Dermis microvascular lymphatic vessel endothelial cell (primary cell): Measurements from ENCODE around the gene ABLIM3. TPM values are rescaled to one million over a fixed set of nuclear protein-coding genes. Genes with fewer than 3 reads are reported as not detected.

Experiments used
- DNase-seq, 2 donors: peaks; one replicate each; pipeline versions ENCODE4 v3.0.0 to v3.0.0-alpha.2; 2010; ENCODE audit warnings: low read depth in 2 of 2
- total RNA-seq: library from RNA; depleted of rRNA; stranded (reverse); fragments of >200 nt; gene quantifications from 2 replicates; pipeline ENCODE4 v1.2.1, GENCODE V29; 2014

ABLIM3 gene
- total RNA-seq, 1 donor from 2014 or later = 19.5 TPM

DNA sequence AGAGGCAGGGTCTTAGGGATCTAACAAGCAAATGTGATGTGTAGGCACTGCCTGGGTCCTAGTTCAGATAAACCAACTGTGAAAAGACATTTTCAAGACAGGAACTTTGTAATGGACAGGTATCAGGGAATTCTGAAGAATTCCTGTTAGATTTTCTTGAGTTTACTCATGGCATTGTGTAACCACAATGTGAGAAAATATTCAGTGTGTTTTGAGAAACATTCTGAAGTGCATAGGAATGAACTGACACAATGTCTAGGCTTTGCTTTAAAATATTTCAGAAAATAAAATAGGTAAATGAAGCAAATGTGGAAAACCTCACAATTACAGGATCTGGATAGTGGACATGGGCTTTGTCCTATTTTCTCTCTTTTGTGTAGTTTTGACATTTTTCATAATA is 115.2 kb downstream of the ABLIM3 start:
- DNase-seq = no peak

DNA sequence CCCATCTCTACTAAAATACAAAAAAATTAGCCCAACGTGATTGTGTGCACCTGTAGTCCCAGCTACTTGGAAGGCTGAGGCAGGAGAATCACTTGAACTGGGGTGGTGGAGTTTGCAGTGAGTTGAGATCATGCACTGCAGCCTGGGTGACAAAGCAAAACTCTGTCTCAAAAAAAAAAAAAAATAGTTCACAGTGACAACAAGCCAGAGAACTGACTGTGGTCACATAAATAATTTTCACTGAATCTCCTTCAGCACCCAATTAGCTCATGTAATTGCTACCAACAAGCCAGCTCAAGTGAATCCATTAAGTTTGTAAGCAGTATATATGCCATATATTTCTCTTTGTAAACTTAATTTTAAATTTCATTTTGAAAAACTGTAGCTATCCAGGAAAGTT is 115.8 kb downstream of the ABLIM3 start:
- no peak for DNase-seq

DNA sequence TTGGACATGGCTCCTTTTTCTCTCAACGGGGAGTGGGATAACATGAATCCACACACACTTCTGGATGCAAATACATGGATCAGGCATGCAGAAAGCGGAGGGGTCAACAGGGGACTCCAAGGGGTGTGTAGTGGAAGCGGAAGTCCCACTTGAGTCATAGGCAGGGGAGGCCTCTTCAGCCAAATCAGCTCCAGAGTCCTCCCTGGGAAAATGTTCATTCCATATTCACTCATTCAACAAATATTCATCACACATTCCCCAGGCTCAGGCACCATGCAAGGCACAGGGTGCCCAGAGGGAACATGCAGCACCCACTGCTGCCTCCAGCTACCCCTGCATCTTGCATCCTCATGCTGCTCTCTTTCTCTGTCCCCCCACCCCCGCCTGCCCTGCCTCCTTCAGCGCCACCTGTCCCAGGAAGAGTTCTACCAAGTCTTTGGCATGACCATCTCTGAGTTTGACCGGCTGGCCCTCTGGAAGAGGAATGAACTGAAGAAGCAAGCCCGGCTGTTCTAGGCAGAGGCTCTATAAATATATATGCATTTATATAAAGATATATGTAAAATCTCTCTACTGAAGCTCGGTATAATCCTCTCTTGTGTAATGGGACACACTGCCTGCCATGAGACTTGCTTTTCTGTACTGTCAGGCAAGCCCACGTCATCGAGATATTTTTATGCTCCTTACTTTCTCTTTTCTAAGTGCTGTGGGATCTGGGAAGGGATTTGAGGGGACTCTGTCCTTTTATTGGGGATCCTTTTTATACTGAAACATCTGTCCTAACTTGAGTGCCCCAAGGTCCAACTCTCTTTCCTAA is 116.8 kb downstream of the ABLIM3 start:
- no peak for DNase-seq

DNA sequence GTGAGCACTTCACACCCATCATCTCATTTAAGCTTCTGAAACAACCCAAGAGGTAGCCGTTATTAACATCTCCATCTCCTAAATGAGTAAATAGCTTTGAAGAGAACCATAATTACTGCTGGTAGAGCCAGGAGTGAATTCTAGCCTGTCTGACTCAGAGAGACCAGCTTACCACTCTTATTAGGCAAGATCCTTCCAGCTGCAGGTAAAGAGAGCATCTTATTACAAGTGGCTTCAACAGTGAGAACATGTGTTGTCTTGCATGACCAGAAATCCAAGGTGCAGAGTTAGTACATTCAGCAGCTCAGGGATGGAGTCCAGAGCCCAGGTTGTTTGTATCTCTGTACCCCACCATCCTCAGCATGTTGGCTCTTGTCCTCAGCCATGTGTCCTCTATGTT is 119.5 kb downstream of the ABLIM3 start:
- DNase-seq = no peak

DNA sequence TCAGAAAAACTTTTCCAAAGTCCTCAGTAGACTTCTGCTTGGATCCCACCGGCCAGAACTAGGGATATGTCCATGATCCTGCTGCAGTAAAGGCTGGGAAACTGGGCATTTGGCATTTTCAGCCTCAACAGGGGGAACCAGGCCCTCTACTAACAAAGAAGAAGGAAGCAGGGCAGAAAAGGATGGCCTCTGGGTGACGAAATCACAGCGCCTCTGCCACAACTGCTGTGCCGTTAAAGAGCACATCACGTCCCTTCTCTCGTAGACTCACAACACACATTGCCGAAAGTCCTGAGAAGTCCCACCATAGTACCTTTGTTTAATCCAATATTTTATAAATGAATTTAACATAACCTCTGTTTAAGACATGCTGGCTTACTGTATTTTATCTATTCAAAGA is 120.0 kb downstream of the ABLIM3 start:
- DNase-seq = no peak

DNA sequence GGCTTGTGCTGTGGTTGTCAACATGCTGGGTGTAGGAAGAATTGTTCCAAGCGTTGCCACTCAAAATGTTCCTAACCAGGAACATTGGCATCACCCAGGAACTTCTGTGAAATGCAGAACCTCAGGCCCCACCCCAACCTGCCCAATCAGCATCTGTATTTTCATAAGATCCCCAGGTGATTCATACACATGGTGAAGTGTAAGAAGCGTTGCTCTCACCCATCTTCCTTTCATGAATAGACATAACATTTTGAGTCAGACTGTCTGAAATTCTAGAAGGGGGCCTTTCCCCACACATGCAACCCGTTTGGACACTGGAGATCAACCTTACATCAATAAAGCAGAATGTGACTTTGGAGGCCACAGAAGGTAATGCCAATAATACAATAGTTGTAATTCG is 121.0 kb downstream of the ABLIM3 start:
- no peak for DNase-seq

DNA sequence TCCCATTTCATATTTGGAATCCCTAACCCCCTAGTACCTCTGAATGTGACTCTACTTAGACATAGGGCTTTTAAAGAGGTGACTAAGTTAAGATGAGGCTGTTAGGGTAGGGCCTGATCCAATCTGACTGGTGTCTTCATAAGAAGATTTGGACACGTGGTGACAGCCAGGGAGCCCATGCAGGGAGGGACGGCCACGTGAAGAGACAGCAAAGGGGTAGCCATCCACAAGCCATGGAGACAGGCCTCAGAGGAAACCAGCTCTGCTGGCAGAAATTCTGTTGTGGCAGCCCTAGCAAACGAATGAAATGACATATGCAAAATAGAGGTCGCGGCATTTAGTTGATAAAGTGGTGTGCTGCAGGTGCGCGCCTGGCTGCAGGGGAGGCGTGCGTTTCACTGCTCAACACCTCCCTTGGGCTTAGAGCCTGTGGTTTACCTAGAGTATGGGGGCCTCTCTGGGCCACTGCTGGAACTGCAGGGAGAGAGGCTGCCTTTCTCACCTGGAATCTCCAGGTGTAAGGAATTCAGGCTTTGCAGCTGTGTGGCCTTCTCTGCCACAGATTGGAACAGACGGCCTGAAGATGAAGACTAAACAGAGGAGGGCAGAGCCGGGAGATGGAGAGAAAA is 123.3 kb downstream of the ABLIM3 start:
- DNase-seq = peak in 1 of 2 donors; percentile 26

DNA sequence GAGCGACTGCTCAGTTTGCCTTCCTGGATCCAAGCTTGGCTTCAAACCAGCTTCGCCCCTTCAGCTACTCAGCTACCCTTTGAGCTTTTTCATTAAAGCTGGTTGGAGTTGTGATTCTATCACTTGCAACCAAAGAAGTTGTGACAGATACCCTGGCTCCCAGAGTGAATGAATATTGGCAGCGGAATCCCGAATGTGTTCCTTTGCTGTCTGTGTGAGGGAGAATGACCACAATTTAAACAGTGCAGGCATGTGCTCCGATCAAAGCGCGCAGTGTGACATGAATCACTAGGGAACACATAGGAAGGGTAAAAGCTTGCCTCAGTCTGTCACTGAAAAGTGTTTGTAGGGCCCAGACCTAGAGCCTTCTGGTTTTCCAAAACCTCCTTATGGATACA is 123.8 kb downstream of the ABLIM3 start:
- DNase-seq = no peak

DNA sequence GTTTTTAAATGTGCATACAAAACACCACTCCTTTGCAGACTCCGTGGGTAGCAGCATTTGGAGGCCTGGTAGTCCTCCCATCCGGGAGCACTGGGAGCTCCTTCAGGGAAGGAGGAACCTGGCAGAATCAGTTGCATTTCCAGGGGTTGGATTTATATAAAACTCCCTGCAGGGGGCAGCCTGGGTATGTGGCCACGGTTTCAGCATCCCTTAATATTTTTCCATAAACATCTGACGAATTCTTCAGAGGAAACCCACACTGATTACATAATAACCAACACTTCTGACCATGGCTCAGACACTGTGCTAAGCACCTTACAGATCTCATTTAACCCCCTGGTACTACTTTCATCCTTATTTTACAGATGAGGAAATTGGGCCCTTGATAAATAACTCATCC is 124.3 kb downstream of the ABLIM3 start:
- DNase-seq = peak; percentile 50 to 76

DNA sequence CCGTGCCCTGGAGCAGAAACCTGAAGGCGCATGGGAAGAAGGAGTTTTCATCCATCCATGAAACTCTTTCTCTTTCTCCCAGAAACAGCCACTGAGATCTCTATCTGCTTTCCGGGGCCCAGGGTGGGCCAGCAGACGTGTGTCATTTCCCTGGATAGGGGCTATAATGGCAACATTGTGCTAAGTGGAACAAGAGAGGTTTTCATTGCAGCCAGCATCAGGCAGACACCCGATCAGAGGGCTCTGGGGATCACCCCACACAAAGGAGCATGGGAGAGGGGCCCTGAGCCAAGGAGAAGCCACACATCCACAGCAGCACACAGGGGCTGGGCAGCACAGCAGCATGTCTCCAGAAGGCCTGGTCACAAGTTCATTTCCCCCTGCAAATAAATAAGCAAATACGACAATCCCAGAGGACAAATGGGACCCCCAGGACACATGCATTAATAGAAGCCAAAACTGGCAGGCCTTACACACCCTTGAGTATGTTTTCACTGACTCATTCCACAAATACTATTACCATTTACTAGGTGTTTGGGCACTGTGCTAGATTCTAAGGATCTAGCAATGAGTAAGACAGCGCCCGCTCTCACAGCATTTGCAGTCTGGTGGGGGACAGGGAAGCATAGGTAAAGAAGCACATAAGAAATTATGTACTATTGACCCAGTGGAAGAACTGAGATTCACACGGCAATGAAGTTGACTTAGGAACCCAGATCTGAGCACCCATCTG is 126.1 kb downstream of the ABLIM3 start:
- DNase-seq = no peak

DNA sequence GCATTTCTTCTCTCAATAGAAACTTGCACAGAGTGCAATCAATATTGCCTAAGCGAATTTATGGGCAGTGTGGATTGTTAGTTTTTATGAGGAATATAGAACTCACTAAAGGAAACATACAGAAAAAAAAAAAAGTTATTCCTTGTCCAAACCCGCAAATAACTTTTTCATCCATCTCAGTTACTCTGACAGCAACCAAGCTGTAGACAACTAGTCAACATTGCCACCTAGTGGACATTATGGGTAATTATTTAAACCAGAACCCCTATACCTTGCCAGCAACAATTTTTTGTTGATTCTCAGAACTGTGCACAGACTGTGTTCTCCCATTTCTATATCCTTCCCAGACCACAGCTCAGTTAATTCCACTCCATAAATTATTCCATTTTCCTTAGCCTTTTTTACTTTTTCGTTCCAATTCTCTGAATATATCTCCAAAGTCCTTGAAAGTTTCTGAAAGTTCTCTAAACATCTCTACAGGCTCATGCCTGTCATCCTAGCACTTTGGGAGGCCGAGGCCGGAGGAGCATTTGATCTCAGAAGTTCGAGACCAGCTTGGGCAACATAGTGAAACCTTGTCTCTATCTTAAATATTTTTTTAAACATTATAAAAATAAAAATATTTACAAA is 127.8 kb downstream of the ABLIM3 start:
- peak; percentile 51 to 68 for DNase-seq

DNA sequence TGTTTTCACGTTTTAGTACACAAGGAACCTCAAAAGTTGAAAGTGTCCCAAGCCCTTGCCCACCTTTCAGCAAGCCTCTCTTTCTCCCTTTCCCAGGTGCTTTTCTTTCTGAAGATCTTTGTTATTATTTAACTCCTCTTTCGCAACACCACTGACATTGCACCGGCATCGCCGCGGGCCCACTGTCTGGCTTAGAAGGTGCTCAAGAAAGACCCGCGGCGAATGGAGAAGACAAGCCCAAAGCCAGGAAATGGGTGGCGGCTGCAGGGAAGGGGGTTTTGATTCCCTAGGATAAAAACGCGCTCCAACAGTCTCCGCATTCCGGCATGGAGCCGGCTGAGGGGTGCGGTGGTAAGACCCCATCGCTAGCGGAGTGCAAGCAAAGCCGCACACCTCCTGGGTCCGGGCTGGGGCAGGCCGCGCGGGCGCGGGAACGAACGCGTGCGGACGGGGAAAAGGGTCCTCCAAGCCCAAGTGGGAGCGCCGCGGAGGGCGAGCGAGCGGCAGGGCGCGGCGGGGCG is 130.0 kb downstream of the ABLIM3 start:
- DNase-seq = no peak

DNA sequence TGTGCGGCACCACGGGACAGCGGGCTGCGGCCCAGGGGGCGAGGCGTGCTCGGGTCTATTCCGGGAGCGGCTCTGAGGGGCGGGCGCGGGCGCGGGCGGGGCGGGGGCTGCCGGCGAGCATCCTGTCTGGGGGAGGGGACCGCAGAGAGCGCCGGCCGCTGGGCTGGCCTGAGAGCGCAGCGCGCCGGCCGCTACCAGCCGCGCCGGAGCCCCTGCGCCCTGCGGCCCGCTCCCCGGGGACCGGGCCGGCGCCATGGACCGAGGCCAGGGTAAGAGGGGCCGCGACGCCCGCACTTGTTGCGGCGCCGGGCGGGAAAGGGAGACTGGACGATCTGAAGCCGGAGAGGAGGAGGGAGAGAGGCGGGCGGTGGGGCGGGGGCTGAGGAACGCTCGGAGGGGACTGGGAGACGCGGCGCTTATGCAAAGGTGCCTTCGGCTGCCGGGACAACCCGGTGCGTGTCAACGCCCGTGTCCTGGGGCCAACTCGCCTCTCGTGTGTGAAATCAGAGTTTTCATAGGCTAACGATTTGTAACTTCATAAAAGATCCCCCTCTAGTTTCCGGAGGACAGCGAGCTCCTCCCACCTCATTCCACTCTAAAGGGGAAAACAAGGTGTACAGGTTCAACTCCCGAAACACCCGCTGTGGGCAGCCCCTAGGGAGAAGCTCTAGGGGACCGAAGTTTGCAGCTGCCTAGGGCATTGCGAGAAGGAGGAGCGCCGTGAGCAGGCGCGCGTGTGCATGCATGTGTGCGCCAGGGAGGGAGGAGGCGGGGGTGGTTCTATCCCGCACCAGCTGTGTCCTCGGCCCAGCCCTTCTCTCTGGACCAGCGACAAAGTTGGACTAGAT is 130.6 kb downstream of the ABLIM3 start, which contains the start of gene AFAP1L1:
Gene AFAP1L1, plus strand, starts transcription at position 144 of the 848 bp plus-strand sequence. Its CDS starts 110 bp downstream, at position 254.
- peak; percentile 58 to 80 for DNase-seq

DNA sequence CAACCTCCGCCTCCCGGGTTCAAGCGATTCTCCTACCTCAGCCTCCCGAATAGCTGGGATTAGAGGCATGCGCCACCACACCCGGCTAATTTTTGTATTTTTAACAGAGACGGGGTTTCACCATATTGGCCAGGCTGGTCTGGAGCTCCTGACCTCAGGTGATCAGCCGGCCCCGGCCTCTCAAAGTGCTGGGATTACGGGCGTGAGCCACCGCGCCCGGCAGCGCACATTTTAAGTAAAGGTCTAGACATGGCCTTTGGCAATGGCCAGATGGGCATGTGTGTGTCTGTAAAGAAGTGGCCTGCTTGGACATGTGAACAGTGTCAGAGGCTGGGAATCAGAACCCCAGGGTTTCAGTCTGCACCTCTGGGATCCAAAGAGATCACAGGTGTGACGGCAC is 131.5 kb downstream of the ABLIM3 start:
- peak in 1 of 2 donors; percentile 20 for DNase-seq

DNA sequence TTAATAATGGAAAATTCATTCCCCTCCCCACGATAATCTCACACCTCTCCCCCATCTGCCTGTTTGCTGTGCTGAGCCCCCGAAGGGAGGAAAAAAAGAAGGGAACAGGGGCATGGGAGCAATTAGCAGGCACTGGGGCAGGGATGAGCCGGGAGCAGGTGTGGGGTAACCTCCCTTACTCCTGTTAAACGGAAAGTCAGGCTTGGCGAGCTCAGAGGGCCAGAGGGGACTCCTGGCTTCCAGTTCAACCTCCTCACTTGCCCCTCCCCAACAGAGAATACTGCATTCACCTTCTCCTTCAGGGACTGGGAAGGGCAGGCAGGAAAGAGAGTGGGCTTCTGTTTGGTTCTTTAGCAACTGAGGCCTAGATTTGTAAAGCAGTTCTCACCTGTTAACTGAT is 131.9 kb downstream of the ABLIM3 start:
- no peak for DNase-seq

DNA sequence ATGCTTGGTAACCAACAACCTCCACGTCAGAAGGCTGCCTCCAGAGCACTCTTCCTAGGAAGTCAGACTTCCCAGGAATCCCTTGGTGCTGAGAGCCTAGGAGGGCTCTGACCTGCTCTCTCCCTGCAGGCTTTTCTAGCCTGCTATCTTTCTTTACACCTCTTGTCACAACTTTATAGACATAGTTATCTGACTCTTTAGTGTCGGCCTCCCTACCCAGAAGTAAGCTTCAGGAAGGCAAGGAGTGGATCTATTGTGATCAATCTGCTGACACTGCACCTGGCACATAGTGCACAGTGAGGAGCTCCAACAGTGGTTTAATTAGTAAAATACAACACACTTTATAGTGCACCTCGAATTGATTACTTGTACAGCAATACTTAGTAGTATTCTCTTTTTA is 132.7 kb downstream of the ABLIM3 start:
- DNase-seq = peak in 1 of 2 donors; percentile 25

DNA sequence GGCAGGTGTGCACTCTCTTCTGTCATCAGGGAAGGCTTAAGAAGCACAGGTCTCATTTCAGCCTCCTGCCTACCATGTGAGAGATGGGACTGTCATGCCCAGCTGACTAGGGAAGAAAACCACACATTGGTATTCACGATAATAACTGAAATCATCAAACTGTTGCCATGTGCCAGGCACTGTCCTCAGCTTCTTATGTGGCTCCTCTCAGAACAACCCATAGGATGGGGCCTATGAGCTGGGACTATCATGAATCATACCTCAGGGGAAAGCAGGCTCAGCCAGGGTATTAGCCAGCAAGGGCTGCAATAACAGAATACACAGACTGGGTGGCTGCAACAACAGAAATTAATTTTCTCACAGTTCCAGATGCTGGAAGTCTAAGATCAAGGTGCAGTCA is 133.6 kb downstream of the ABLIM3 start:
- peak in 1 of 2 donors; percentile 26 for DNase-seq

DNA sequence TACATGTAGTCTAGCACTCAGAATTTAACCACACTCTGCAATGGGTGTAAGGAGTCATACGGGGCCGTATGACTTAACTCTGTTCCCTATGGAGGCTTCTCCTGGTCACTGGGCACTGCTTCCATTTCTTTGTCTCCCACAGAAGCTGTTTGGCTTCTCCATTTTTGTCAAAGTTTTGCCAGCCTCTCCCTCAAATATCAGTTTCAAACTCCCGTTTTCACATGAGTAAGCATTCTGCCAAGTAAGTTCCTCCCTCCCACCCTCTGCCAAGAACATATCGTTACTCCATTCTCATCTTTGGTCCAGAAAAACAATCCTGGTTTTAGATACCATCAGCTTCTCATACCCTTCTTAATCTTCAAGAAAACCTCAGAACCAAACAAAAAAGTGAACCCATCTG is 136.5 kb downstream of the ABLIM3 start:
- DNase-seq = no peak

DNA sequence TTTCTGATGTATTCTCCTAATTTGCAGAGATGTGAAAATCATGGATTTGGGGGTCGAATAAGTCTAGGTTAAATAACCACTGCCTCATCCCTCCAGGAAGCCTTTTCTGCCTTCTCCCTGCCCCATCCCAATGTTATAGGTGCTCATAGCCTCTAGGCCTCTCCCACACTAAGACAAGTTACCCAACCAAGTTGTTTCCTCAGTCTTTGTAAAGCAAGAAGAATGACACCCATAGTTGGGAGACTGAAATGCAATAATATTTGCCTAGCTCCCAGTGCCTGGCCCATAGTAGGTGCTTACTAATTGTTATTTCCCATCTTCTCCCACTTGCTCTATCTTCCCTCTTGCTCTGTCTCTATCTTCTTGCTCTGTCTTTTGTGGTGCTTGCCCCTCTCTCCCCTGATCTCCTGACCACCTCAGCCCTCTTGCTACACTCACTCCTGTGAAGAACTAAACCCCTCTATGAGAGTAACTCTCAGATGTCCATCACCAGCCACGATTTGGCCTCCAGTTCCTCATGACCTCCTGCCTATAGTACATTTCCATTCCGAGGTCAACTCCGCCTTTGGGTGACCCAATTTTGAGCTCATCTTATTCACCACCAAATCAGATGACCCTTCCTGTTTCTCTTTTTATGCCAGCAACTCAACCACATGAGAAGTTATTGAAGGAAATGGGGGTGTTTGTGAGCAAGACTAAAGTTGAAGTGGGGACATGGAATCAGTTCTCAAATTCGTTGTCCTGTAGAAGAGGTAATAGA is 137.3 kb downstream of the ABLIM3 start:
- DNase-seq = no peak

DNA sequence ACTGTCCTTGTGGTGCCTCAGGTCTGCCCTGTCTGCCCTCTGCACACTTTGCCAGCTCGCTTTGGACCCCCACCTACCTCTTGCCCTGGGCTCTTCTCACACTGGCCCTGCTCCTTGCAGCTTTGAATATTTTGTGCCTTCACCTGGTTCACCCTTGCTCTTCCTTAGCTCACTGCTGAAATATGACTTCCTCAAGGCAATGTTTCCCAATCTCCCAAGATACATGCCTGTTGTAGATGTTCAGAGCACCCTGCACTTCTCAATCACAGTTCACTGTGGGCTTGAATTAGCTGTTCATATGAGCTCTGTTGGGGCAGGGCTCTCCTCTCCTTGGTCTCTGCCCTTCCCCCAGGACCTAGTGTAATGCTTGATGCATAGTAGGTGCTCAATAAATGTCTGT is 138.4 kb downstream of the ABLIM3 start:
- DNase-seq = no peak
